ENCODE measurements around the gene PGAP6.

- TF ChIP-seq CTCF (IDR thresholded peaks at IDR 0.05; ENCODE audit: borderline replicate concordance, extremely low read depth, low read length, poor library complexity, severe bottlenecking) (no peak), EZH2 (IDR thresholded peaks at IDR 0.05; ENCODE audit: borderline replicate concordance, low read depth, low read length, severe bottlenecking) (no peak)
Measured at GRCh38 chr16:345772-346171, 36.0 kb downstream of the PGAP6 start.

All from DND-41 (cell line).